Urinary bladder (tissue), 4 donors: Measurements from ENCODE around the gene VKORC1L1. TPM values are rescaled to one million over a fixed set of nuclear protein-coding genes. Genes with fewer than 3 reads are reported as not detected.
A peak's percentile ranks its signal among the peaks of the same experiment; 100 is the strongest.
"Not testable (repeated sequence)": the region's sequence is repeated elsewhere in the genome, so short reads cannot be mapped to it uniquely, and the experiment has no call there.

Experiments used
- DNase-seq: peaks from one replicate; pipeline ENCODE4 v3.0.0-alpha.2; 2015; ENCODE audit errors: extremely low spot score
- H3K27ac ChIP-seq: one replicate; pipeline ENCODE4 v1.5.1; 2013; ENCODE audit warnings: low read depth, mild to moderate bottlenecking, moderate library complexity
- H3K36me3 ChIP-seq: one replicate; pipeline ENCODE4 v1.6.1; 2013; ENCODE audit warnings: mild to moderate bottlenecking, moderate library complexity; ENCODE audit not compliant: insufficient read depth
- H3K4me1 ChIP-seq: one replicate; pipeline ENCODE4 v1.6.1; 2013; ENCODE audit warnings: mild to moderate bottlenecking, moderate library complexity; ENCODE audit not compliant: insufficient read depth
- H3K4me3 ChIP-seq: one replicate; pipeline ENCODE4 v1.5.1; 2013; ENCODE audit warnings: low read depth, low read length
- WGBS: extraction: QIAGEN DNeasy Blood & Tissue Kit; methylation state at CpG from one replicate; pipeline ENCODE4 v1.1.7; 2013; 5-methylcytosine and 5-hydroxymethylcytosine counted together
- polyA plus RNA-seq: library from polyadenylated mRNA; stranded (reverse); fragments of 200-250 nt; gene quantifications from one replicate; pipeline ENCODE4 v1.2.3, GENCODE V29; 2013
- total RNA-seq: library from RNA; depleted of rRNA; stranded (reverse); fragments of >200 nt; gene quantifications from one replicate; pipeline ENCODE4 v1.2.3, GENCODE V29; 2014
- donor health status: healthy with polysubstance abuse.
- donor health status: healthy.

VKORC1L1 gene
- total RNA-seq: 24.0 TPM
- 18.7 TPM for polyA plus RNA-seq

DNA sequence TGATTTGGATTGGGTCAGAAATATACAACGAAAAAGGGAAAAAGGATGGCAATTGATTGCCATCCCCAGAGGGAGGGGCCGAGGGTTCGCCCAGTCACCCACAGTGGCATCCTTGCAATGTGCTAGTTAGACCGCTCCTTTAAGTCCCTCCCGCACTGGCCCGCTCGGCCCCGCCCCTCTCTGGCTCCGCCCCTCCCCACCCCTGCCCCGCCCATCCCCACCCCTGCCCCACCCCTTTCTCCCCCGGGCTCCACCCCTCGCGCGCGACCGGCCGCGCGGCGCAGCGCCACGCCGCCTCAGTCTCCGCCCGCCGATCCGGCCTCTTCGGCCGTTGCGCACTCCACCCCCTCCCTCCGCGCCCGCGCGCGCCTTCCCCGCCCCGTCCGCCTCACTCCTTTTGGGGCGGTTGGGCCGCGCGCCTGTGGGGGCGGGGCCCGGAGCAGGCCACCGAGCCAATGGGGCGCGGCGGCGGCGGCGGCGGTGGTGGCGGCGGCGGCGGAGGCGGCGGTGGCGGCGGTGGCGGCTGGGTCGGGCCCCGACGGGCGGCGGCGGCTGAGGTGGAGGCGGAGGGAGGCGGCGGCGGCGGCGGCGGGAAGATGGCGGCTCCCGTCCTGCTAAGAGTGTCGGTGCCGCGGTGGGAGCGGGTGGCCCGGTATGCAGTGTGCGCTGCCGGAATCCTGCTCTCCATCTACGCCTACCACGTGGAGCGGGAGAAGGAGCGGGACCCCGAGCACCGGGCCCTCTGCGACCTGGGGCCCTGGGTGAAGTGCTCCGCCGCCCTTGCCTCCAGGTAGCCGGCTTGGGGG lies at the start of gene VKORC1L1:
Gene VKORC1L1 (plus strand): TSS at position 299 of the 806 bp plus-strand sequence. CDS start 298 bp downstream, at position 597.
- no peak within 1 kb of the TSS for H3K27ac ChIP-seq
- H3K36me3 ChIP-seq: no peaks in the 10 kb centered on the region
- peak within 1 kb of the TSS; percentile 94 for H3K4me3 ChIP-seq
- peak; percentile 64 for DNase-seq
- no peaks in the 10 kb centered on the region for H3K4me1 ChIP-seq
- WGBS: under 1% methylated on average over 94 of the region's 94 CpGs

DNA sequence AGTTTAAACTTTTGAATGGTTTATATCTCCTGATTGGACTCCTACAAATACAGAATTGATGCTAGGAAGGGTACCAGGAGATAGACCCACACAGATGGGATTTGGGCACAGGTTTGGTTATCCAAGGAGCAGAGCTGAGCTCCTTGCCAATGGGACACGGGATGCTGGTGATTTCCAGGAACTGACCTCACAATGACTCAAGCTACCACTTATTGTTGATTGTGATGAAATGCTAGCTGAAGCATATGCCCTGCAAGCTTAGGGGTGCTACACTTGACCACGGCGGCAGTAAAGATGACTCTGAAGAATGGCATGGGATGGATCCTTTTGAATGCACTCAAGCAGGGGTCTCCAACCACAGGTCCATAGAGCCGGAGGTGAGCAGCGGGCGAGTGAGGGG lies 45.5 kb upstream of the VKORC1L1 start:
- 95% methylated on average over 6 of the region's 6 CpGs for WGBS
- DNase-seq: no peak
- no peak overlapping the region for H3K27ac ChIP-seq
- H3K36me3 ChIP-seq: no peaks in the 10 kb centered on the region
- H3K4me3 ChIP-seq: no peak overlapping the region
- no peaks in the 10 kb centered on the region for H3K4me1 ChIP-seq

DNA sequence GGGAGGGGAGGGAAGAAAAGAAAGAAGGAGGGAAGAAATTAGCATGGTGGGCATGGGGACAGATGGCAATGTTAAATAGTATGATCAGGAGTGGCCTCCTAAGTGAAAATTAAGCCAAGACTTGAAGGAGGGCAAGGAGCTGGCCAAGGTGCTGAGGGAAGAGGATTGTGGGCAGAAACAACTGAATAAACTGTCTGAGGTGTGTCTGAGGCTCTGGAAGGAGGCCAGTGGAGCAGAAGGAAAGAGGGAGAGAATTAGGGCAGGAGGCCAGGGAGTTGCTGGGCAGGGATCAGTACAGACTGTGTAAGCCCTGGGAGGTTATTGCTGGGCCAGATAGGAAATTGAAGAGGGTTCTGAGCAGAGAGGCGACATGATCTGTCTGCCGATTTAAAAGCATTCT lies 40.6 kb upstream of the VKORC1L1 start:
- Histone ChIP-seq H3K36me3 (no peaks in the 10 kb centered on the region), H3K27ac (no peak overlapping the region), H3K4me3 (no peak overlapping the region), H3K4me1 (no peaks in the 10 kb centered on the region)
- no peak for DNase-seq
- WGBS: 66% methylated on average over 2 of the region's 2 CpGs

DNA sequence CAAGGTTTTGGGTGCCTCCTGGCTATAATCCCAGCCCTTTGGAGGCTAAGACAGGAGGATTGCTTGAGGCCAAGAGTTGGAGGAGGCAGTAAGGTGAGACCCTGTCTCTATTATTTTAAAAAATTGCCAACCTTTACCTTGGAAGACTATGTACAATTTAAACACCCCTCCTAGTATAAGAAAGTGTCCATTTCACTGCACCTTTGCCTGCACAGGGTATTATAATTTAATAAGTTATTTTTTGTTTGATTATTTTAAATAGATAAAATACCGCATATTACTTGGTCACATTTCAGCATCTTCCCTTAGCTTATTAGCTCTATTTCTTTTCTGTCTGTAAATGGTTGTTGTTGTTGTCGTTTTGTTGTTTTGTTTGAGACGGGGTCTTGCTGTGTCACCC lies 36.2 kb upstream of the VKORC1L1 start:
- not testable (repeated sequence) for H3K4me1 ChIP-seq
- WGBS: 93% methylated on average over 3 of the region's 3 CpGs

DNA sequence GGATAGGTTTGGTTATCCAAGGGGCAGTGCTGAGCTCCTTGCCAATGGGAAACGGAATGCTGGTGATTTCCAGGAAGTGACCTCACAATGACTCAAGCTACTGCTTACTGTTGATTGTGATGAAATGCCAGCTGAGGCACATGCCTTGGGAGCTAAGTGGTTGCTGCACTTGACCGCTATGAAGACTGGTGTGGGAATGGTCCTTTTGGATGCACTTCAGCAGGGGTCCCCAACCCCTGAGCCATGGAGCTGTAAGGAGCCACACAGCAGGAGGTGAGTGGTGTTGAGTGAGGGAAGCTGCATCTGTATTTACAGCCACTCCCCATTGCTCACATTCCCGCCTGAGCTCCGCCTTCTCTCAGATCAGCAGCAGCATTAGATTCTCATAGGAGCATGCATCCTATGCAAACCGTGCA lies 35.3 kb upstream of the VKORC1L1 start:
- not testable (repeated sequence) for H3K4me1 ChIP-seq, DNase-seq, H3K27ac ChIP-seq, H3K36me3 ChIP-seq, H3K4me3 ChIP-seq
- WGBS: 84% methylated on average over 5 of the region's 5 CpGs

More for the DNA sequence above, 36.2 kb upstream of the VKORC1L1 start:
- H3K27ac ChIP-seq, DNase-seq, H3K4me3 ChIP-seq, H3K36me3 ChIP-seq: not testable (repeated sequence)

DNA sequence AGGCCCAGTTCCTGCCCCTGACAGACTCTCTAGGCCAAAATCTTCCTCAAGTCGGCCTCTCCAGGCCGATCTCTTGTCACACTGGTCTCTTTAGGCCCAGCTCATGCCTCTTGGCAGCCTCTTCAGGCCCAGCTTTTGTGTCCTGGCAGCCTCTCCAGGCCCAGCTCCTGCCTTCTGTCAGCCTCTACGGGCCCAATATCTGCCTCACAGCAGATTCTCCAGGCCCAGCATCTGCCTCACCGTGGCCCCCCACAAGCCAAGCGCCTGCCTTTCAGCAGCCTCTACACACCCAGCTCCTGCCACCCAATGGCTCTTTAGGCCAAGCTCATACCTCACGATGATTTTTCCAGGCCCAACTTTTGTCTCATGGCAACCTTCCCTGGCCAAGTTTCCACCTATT lies 33.0 kb upstream of the VKORC1L1 start:
- Histone ChIP-seq H3K4me1 (no peaks in the 10 kb centered on the region), H3K4me3 (no peak overlapping the region), H3K27ac (no peak overlapping the region), H3K36me3 (no peaks in the 10 kb centered on the region)
- WGBS: 89% methylated on average over 6 of the region's 6 CpGs
- no peak for DNase-seq

DNA sequence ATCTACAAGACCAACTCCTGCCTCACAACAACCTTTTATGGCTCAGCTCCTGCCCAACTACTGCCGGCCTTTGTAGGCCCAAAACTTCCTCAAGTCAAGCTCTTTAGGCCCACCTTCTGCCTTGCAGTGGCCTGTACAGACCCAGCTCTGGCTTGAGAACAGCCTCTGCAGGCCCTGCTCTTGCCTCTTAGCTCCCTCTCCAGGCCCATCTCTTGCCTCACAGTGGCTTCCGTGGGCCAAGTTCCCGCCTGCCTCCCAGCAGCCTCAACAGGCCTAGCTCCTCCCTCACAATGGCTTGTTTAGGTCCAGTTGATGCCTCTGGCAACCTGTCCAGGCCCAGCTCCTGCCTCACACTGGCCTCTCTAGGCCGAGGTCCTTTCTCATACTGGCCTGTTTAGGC lies 32.4 kb upstream of the VKORC1L1 start:
- no peak for DNase-seq
- Histone ChIP-seq H3K4me1 (no peaks in the 10 kb centered on the region), H3K4me3 (no peak overlapping the region), H3K27ac (no peak overlapping the region), H3K36me3 (no peaks in the 10 kb centered on the region)
- 92% methylated on average over 4 of the region's 4 CpGs for WGBS

DNA sequence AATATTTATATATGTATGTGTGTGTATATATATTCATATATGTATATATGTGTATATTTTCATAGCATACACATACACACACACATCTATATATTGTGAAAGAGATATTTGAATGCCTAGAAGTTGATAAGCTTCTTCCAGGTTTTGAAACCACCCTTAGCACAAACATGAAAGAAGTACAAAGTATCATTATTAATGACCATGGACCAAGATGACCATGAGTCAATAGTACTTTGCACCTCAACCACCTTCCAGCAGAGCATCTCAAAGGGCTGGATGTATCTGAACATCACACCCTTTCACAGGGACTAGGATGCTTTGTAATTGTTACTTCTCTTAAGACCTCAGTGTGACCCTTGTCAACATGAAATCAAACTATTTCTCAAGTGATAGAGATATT lies 29.3 kb upstream of the VKORC1L1 start:
- H3K36me3 ChIP-seq, DNase-seq, H3K27ac ChIP-seq, H3K4me1 ChIP-seq, H3K4me3 ChIP-seq: not testable (repeated sequence)

DNA sequence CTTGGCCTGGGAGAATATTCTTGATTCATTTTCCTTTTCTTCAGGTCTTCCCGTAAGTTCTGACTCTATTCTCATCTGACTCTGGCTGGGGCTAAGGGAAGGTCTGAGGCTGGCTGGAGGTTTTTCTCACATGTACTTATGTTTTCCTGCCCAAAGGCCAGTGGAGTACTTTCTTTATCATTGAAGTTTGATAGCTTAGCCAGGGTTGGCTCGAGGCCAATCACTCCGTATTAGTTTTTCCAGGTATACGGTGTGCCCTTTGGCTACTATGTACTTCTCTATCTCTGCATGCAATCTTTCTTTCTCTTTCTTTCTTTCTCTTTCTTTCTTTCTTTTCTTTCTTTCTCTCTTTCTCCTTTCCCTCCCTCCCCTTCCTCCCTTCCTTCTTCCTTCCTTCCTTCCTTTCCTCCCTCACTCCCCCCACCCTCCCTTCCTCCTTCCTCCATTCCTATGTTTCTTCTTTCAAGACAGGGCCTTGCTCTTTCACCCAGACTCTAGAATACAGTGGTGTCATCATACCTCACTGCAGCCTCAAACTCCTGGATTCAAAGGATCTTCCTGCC lies 26.8 kb upstream of the VKORC1L1 start:
- 58% methylated on average over 4 of the region's 4 CpGs for WGBS
- H3K4me3 ChIP-seq: no peak overlapping the region
- no peaks in the 10 kb centered on the region for H3K4me1 ChIP-seq
- DNase-seq: no peak
- H3K36me3 ChIP-seq: no peaks in the 10 kb centered on the region
- no peak overlapping the region for H3K27ac ChIP-seq

DNA sequence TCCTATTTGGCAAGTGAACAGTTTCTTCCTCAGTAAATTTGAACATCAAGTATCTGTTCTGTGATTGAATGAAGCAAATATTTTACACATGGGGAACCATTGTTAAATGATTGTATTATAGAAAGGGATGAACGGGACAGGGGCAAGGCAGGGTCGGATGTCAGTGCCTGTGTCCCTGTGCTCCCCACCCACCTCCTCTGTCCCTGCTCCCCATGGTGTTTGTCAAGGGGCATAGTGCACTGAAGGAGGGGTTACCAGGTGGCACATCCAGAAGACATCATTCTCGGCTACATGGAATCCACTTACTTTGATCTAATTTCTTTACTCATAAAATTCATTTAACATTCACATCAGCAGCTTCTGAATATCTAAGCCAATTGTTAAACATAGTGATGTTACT lies 19.4 kb upstream of the VKORC1L1 start:
- H3K36me3 ChIP-seq, H3K4me1 ChIP-seq, H3K27ac ChIP-seq, H3K4me3 ChIP-seq, DNase-seq: not testable (repeated sequence)
- 78% methylated on average over 3 of the region's 3 CpGs for WGBS

DNA sequence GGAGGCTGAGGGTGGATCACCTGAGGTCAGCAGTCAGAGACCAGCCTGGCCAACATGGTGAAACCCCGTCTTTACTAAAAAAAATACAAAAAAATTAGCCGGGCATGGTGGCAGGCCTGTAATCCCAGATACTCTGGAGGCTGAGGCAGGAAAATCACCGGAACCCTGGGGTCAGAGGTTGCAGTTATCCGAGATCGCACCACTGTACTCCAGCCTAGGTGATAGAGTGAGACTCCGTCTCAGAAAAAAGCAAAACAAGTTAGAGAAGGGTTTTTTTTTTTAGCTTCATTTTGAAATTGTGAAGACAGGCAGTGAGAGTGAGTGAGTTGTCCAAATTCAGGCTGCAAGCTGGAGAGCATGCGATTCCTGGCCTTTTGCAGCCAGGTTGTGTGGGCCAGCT lies 19.0 kb upstream of the VKORC1L1 start:
- 86% methylated on average over 7 of the region's 7 CpGs for WGBS
- H3K4me1 ChIP-seq, H3K36me3 ChIP-seq, H3K4me3 ChIP-seq, H3K27ac ChIP-seq, DNase-seq: not testable (repeated sequence)

DNA sequence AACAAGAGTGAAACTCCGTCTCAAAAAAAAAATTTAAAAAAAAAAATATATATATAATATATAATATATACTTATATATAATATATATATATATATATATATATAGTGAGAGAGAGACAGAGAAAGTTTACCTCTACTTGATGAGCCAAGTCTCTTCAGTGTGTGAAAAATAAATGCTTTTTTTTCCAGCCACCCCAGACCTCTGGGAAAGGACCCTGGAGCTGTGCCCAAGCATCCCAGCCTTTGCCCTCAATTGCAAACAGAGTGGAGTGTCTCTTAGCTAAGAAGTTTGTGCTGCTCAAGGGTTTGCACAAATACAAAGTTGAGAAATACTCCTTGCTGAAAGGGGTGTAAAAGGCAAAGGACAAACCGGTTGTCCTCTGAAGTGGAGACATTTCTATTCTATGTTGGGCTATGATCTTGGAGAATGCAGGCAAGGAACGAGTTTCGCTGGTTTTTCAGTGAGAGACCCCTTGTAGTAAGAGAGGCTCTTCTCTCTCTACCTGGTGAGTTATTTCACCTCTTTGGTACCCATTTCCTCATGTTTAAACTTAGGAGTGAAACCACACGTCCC lies 15.5 kb upstream of the VKORC1L1 start:
- not testable (repeated sequence) for H3K27ac ChIP-seq, DNase-seq, H3K4me1 ChIP-seq, H3K4me3 ChIP-seq, H3K36me3 ChIP-seq
- WGBS: 72% methylated on average over 4 of the region's 5 CpGs

DNA sequence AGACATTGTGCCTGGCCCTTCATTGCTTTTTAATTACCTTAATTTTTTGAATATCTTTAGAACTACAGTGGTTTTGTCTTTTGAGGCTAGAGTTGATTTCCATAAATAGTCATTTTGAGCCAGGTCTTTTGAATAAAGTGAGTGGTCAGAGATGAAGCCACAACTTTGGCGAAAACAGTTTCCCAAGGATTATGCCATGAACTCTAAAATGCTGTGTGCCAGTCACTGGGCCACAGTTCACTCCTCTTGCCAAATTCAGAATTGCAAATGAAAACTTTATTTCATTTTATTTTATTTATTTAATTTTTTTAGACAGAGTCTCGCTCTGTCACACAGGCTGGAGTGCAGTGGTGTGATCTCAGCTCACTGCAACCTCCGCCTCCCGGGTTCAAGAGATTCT lies 14.2 kb upstream of the VKORC1L1 start:
- WGBS: 98% methylated on average over 4 of the region's 4 CpGs
- H3K36me3 ChIP-seq, DNase-seq, H3K27ac ChIP-seq, H3K4me1 ChIP-seq, H3K4me3 ChIP-seq: not testable (repeated sequence)

DNA sequence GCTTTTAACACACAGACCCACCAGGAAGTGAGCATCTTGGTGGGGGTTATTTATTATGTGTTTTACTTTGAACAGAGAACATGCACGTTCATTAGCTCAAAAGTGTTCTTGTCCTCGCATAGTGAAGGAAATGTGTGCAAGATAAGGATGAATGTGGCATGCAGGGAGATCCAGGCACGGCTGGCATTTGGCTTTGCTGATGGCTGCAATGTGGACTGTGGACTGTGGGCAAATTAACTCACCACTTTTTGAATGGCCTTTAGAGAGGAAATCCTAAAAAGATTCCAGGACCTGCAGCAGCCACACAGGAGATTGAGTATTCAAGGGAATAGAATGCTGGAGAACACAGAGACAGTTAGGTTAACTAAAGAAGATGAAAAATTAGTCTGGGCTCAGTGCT lies 6.6 kb upstream of the VKORC1L1 start:
- not testable (repeated sequence) for H3K4me1 ChIP-seq, H3K36me3 ChIP-seq, H3K4me3 ChIP-seq, H3K27ac ChIP-seq, DNase-seq
- WGBS: 55% methylated on average over 3 of the region's 3 CpGs
